ENCODE results near the gene PYY.

The PYY gene

DNA sequence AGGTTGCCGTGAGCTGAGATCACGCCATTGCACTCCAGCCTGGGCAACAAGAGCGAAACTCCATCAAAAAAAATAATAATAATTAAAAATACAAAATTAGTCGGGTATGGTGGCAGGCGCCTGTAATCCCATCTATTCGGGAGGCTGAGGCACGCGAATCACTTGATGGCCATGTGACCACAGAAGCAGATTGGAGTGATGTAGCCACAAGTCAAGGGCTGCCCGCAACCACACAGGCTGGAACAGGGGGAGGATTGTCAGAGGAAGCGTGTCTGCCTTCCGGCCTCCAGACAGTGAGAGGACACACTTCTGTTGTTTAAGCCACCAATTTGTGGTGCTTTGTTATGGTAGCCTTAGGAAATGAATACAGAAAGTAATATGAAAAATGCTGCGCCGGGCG is 38.9 kb upstream of the PYY start:
- H3K27ac ChIP-seq (ENCODE audit: low read depth, low read length): no peak overlapping the region
- H3K36me3 ChIP-seq (ENCODE audit: insufficient read depth, low read length): no peaks in the 10 kb centered on the region
- peaks cover 6% of the 10 kb centered on the region; the same call in 1 of the 2 replicates for H3K27me3 ChIP-seq (ENCODE audit: insufficient read depth, low read length)
- no peak overlapping the region for H3K9ac ChIP-seq (ENCODE audit: low read depth, low read length)
- WGBS: 94% methylated on average over 12 of the region's 14 CpGs
- 0 out of 2 replicates have a peak, but pooled peaks cover 4% of the 10 kb centered on the region for H3K4me1 ChIP-seq (ENCODE audit: insufficient read depth, low read length)
- no peaks in the 10 kb centered on the region for H3K9me3 ChIP-seq (ENCODE audit: insufficient read depth, low read depth, low read length)
- no peak overlapping the region for H3K4me3 ChIP-seq (ENCODE audit: low read length)

DNA sequence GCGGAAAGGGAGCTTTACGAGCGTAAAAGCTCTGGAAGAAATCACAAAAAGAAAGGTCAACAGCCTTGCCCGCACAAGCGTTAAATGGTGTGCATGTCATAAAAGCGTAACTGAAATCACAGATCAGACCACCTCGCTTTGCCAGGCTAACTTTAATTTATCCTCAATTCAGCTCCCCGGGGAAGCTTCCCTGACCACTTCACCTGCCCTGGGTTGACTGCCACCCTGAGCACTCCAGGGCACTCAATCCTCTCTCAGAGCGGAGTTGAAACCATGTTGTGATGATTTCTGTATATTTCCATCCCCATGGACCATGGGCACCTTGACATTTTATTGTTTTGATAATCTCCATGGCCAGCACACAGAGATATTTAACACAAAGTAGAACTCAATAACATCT is 34.6 kb upstream of the PYY start:
- H3K27ac ChIP-seq (ENCODE audit: low read depth, low read length): no peak overlapping the region
- H3K36me3 ChIP-seq (ENCODE audit: insufficient read depth, low read length): no peaks in the 10 kb centered on the region
- 93% methylated on average over 9 of the region's 9 CpGs for WGBS
- no peak overlapping the region for H3K4me3 ChIP-seq (ENCODE audit: low read length)
- H3K9me3 ChIP-seq (ENCODE audit: insufficient read depth, low read depth, low read length): no peaks in the 10 kb centered on the region
- H3K9ac ChIP-seq (ENCODE audit: low read depth, low read length): no peak overlapping the region
- peaks cover 12% of the 10 kb centered on the region; the same call in 1 of the 2 replicates for H3K4me1 ChIP-seq (ENCODE audit: insufficient read depth, low read length)
- peaks cover 13% of the 10 kb centered on the region for H3K27me3 ChIP-seq (ENCODE audit: insufficient read depth, low read length)

DNA sequence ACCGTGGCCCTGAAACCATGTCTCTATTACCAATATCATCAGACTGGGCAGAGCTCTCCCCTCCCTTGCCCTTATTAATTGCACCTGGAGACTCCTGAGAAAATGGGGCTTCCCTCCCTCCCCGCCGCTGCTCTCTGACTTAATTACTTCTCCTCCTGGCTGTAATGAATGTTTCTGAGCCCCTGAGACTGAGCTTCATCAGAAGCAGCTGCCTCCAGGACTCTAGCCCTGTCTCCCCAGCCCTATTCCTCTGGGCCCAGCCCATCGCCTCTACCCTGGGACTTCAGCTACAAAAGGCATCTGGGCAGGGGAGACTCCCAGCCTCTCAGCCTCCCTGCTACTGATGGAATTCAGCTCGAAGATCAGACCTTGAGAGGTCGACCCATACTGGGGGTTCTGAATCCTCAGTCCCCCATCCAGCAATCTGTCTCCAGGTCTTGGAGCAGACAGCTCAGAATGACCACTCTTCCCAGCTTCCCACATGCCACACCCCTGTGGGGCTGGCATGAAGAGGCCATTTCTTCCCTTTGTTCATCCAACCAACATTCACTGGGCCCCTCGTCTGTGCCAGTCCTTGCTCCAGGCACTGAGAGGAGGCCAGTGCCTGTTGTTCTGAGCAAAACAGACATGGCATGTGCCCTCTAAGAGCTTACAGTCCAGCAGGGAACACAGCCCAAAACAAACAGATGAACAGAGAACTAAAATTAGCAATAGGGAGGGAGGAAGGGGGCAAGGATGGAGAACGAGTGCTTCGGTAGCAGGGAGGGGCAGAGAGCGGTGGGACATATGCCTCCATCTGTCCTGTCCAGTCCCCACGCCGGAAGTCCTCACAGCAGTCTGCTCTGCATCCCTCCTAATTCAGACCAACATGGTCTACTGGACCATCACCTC is 33.6 kb upstream of the PYY start:
- H3K9ac ChIP-seq (ENCODE audit: low read depth, low read length): 0 out of 2 replicates have a peak overlapping the region, but pooled peaks have one; percentile 30
- no peaks in the 10 kb centered on the region for H3K9me3 ChIP-seq (ENCODE audit: insufficient read depth, low read depth, low read length)
- H3K36me3 ChIP-seq (ENCODE audit: insufficient read depth, low read length): no peaks in the 10 kb centered on the region
- H3K4me1 ChIP-seq (ENCODE audit: insufficient read depth, low read length): peaks cover 12% of the 10 kb centered on the region; the same call in 1 of the 2 replicates
- H3K27me3 ChIP-seq (ENCODE audit: insufficient read depth, low read length): peaks cover 23% of the 10 kb centered on the region
- 78% methylated on average over 12 of the region's 12 CpGs for WGBS
- H3K27ac ChIP-seq (ENCODE audit: low read depth, low read length): no peak overlapping the region
- H3K4me3 ChIP-seq (ENCODE audit: low read length): no peak overlapping the region

DNA sequence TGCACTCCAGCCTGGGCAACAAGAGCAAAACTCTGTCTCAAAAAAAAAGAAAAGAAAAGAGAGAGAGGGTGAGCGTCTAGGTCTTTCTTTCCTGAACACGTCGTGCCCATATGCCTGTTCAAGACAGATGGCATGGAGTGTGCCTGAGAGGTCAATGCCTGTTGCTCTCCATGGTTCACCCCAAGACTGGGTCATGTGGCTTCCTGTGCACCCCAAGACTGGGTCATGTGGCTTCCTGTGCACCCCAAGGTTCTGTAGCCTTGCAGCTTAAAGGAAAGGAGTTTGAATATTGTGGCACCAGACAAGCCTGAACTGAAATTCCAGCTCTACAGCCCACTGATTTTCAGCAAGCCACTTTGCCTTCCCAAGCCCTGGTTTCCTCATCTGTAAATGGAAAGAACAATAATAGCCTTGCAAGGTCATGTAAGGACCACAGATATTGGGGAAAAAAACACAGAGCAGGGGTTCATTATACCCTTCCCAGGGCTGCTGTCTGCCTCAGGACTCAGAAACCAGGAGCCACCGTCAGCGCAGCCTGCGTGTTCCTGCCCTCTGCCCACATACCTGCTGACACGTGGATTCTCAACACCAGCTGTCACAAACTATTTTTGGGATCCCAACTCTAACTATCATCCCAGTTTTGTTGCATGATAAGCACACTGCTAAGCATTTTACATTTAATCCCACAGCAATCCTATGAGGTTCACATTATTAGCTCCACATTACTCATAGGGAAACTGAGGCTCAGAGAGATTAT is 32.7 kb upstream of the PYY start:
- H3K4me3 ChIP-seq (ENCODE audit: low read length): no peak overlapping the region
- H3K9me3 ChIP-seq (ENCODE audit: insufficient read depth, low read depth, low read length): no peaks in the 10 kb centered on the region
- H3K4me1 ChIP-seq (ENCODE audit: insufficient read depth, low read length): peaks cover 12% of the 10 kb centered on the region; the same call in 1 of the 2 replicates
- no peaks in the 10 kb centered on the region for H3K36me3 ChIP-seq (ENCODE audit: insufficient read depth, low read length)
- no peak overlapping the region for H3K27ac ChIP-seq (ENCODE audit: low read depth, low read length)
- no peak overlapping the region for H3K9ac ChIP-seq (ENCODE audit: low read depth, low read length)
- WGBS: 91% methylated on average over 7 of the region's 7 CpGs
- H3K27me3 ChIP-seq (ENCODE audit: insufficient read depth, low read length): peaks cover 28% of the 10 kb centered on the region

DNA sequence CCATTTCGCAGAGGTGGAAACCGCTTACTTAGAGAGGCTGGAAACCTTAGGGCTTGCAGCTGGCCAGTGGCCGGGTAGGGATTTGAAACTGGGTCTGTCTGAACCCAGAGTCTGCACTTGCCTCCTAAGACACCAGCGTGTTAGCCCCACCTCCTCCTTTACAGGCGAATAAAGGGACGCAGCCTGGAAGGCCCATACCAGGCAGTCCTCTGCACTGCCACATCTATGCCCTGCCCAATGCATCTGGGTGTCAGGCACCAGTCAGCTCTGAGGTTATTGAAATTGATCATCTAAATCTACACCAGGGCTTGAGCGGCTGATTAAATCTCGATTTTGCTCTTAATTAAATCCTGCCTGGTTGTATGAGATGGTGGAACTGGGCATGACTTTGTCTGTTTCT is 30.8 kb upstream of the PYY start:
- no peak overlapping the region; the same call in 1 of the 2 replicates for H3K9ac ChIP-seq (ENCODE audit: low read depth, low read length)
- H3K4me1 ChIP-seq (ENCODE audit: insufficient read depth, low read length): peaks cover 12% of the 10 kb centered on the region; the same call in 1 of the 2 replicates
- no peaks in the 10 kb centered on the region for H3K36me3 ChIP-seq (ENCODE audit: insufficient read depth, low read length)
- 37% methylated on average over 8 of the region's 8 CpGs for WGBS
- H3K9me3 ChIP-seq (ENCODE audit: insufficient read depth, low read depth, low read length): no peaks in the 10 kb centered on the region
- peaks cover 28% of the 10 kb centered on the region for H3K27me3 ChIP-seq (ENCODE audit: insufficient read depth, low read length)
- H3K27ac ChIP-seq (ENCODE audit: low read depth, low read length): peak overlapping the region; percentile 48; the same call in 1 of the 2 replicates
- H3K4me3 ChIP-seq (ENCODE audit: low read length): peak overlapping the region; percentile 56

DNA sequence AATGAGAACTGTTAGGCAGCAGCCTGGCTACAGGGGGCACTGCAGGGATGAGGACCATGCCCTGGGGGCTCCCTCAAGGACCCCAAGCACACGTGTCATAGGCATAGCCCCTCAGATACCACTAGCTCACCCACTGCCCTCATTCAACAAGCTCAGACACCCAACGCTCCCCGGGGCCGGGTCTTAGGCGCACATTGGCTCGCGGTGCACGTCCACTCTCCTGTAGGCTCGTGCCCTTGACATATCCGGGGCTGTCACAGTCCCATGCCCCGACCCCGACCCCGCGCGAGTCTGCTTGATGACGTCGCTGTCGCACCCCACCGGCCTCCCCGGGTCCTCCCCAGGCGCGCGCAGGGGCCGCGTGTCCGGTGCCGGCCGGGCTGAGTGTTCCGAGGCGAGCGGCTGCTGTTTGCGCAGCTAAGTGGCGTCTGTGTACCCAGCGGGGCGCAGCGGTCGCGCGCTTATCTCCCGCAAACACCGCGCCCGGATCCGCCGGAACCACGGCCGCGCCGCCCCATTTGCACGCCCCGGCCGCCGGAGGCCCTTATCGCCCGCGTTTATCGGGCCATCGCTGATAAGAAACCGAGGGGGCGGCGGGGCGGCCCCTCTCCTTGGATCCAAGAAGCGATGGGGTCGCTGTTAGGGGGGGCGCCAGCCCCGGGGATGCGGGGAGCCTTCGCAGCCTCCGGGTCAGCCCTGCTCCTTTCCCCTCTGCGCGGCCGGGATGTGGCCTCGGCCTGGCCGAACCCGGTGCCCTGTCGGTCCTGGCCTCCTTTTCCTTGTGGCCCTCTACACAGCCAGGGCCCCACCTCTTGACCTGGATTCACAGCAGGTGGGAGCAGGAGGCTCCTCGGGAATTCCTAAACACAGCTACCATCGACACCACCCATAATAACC is 30.0 kb upstream of the PYY start:
- under 1% methylated on average over 78 of the region's 78 CpGs for WGBS
- peak overlapping the region; percentile 56 for H3K4me3 ChIP-seq (ENCODE audit: low read length)
- H3K27ac ChIP-seq (ENCODE audit: low read depth, low read length): no peak overlapping the region
- H3K27me3 ChIP-seq (ENCODE audit: insufficient read depth, low read length): peaks cover 28% of the 10 kb centered on the region
- H3K9ac ChIP-seq (ENCODE audit: low read depth, low read length): peak overlapping the region; percentile 53; the same call in 1 of the 2 replicates
- no peaks in the 10 kb centered on the region for H3K36me3 ChIP-seq (ENCODE audit: insufficient read depth, low read length)
- no peaks in the 10 kb centered on the region for H3K9me3 ChIP-seq (ENCODE audit: insufficient read depth, low read depth, low read length)
- peaks cover 12% of the 10 kb centered on the region; the same call in 1 of the 2 replicates for H3K4me1 ChIP-seq (ENCODE audit: insufficient read depth, low read length)

DNA sequence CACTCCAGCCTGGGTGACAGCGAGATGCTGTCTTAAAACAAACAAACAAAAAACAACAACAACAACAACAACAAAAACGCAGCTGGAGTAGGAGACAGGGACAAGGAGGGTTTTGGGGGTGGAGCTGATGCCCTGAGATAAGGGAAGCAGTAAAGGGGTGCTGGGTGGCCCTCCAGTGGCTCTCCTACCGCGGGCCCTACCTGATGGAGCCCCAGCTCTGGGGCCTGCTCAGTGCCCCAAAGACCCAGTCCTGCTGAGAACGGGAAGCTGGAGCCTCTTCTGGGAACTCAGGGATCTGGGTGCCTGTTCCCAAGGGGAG is 29.4 kb upstream of the PYY start:
- no peaks in the 10 kb centered on the region for H3K36me3 ChIP-seq (ENCODE audit: insufficient read depth, low read length)
- no peak overlapping the region for H3K9ac ChIP-seq (ENCODE audit: low read depth, low read length)
- peaks cover 12% of the 10 kb centered on the region; the same call in 1 of the 2 replicates for H3K4me1 ChIP-seq (ENCODE audit: insufficient read depth, low read length)
- H3K27me3 ChIP-seq (ENCODE audit: insufficient read depth, low read length): peaks cover 28% of the 10 kb centered on the region
- no peaks in the 10 kb centered on the region for H3K9me3 ChIP-seq (ENCODE audit: insufficient read depth, low read depth, low read length)
- no peak overlapping the region for H3K27ac ChIP-seq (ENCODE audit: low read depth, low read length)
- H3K4me3 ChIP-seq (ENCODE audit: low read length): peak overlapping the region; percentile 56
- 44% methylated on average over 5 of the region's 5 CpGs for WGBS

DNA sequence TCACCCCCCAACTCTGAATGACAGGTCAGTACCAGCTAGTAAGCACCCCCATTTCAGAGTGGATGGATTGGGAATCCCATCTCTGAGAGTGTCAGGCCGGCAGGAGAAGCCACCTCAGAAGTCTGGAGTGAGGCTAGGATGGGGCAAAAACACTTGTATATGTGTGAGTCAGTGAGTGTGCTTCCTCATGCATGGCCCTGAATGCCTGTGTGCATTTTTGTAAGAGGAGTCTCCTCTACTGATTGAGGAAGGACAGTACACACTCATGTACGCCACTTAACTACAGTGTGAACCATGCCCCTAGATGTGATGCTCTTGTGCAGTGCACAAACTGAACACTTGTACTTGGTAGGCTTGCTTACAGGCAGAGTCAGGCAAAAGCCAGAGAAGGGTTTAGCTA is 28.4 kb upstream of the PYY start:
- no peaks in the 10 kb centered on the region for H3K9me3 ChIP-seq (ENCODE audit: insufficient read depth, low read depth, low read length)
- 93% methylated on average over 2 of the region's 2 CpGs for WGBS
- no peak overlapping the region for H3K9ac ChIP-seq (ENCODE audit: low read depth, low read length)
- no peaks in the 10 kb centered on the region for H3K36me3 ChIP-seq (ENCODE audit: insufficient read depth, low read length)
- H3K4me3 ChIP-seq (ENCODE audit: low read length): no peak overlapping the region
- H3K27me3 ChIP-seq (ENCODE audit: insufficient read depth, low read length): peaks cover 28% of the 10 kb centered on the region
- no peak overlapping the region for H3K27ac ChIP-seq (ENCODE audit: low read depth, low read length)
- peaks cover 8% of the 10 kb centered on the region; the same call in 1 of the 2 replicates for H3K4me1 ChIP-seq (ENCODE audit: insufficient read depth, low read length)

DNA sequence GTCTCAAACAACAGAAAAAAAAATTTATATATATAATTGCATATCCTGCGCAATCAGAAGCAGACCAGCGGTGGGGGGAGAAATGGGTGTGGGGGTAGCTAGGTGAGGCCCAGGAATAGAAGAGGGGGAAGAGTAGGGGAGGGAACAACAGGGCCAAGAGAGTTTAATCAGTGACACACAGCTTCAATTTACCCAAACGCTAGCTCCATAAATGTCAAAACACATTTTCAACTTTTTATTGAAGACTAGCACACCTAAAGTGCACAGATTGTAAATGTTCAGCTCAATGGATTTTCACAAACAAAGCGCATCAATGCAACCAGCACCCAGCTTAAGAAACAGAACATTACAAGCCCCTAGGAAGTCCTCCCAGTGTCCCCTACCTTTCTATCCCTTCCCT is 25.9 kb upstream of the PYY start:
- Histone ChIP-seq H3K4me1 (ENCODE audit: insufficient read depth, low read length) (peaks cover 6% of the 10 kb centered on the region; the same call in 1 of the 2 replicates), H3K27ac (ENCODE audit: low read depth, low read length) (no peak overlapping the region), H3K27me3 (ENCODE audit: insufficient read depth, low read length) (peaks cover 28% of the 10 kb centered on the region), H3K9ac (ENCODE audit: low read depth, low read length) (no peak overlapping the region), H3K9me3 (ENCODE audit: insufficient read depth, low read depth, low read length) (no peaks in the 10 kb centered on the region), H3K4me3 (ENCODE audit: low read length) (no peak overlapping the region), H3K36me3 (ENCODE audit: insufficient read depth, low read length) (no peaks in the 10 kb centered on the region)
- WGBS: 94% methylated on average over 4 of the region's 4 CpGs

DNA sequence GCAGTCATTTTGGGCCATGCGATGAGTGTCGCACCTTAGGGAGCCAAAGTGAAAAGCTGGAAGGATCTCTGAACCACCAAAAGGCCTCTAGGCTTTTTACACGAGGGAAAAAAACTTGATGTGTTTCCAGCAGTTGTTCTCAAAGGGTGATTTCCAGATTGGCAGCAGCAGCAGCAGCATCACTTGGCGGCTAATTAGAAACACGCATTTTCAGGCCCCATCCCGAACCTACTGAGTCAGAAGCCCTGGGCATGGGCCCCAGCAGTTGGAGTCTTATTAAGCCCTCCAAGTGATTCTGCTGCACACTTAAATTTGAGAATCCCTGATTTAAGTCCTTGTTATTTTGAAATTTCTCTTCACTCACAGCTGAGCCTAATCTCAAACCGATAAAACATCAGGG is 25.3 kb upstream of the PYY start:
- Histone ChIP-seq H3K27ac (ENCODE audit: low read depth, low read length) (no peak overlapping the region), H3K4me1 (ENCODE audit: insufficient read depth, low read length) (no peaks in the 10 kb centered on the region), H3K27me3 (ENCODE audit: insufficient read depth, low read length) (peaks cover 22% of the 10 kb centered on the region), H3K36me3 (ENCODE audit: insufficient read depth, low read length) (no peaks in the 10 kb centered on the region), H3K9ac (ENCODE audit: low read depth, low read length) (no peak overlapping the region), H3K9me3 (ENCODE audit: insufficient read depth, low read depth, low read length) (no peaks in the 10 kb centered on the region), H3K4me3 (ENCODE audit: low read length) (no peak overlapping the region)
- 80% methylated on average over 7 of the region's 7 CpGs for WGBS
